Omental fat pad (tissue), 4 donors: ENCODE data around the gene FGGY. TPM values are rescaled to one million over a fixed set of nuclear protein-coding genes. Genes with fewer than 3 reads are reported as not detected.
"Not testable (repeated sequence)": the region's sequence is repeated elsewhere in the genome, so short reads cannot be mapped to it uniquely, and the experiment has no call there.

Experiments
- ATAC-seq: fragments of 150-250 bp; one replicate; pipeline ENCODE4 v1.9.1; 2016; ENCODE audit warnings: mild to moderate bottlenecking, moderate library complexity; ENCODE audit not compliant: low FRiP score
- DNase-seq: peaks from one replicate; pipeline ENCODE4 v3.0.0-alpha.2; 2019; ENCODE audit warnings: low spot score
- total RNA-seq, 4 donors: library from RNA; depleted of rRNA; stranded (reverse); fragments of >200 nt; gene quantifications; one replicate each; pipeline ENCODE4 v1.1.0, GENCODE V29; 2016
- TF ChIP-seq, protein P1 (sequence below), 3 donors: fragments of 450-650 bp; IDR thresholded peaks; one replicate each; pipeline ENCODE4 v1.5.1; 2016 to 2017; ENCODE audit warnings: antibody characterized with exemption in 3 of 3, mild to moderate bottlenecking in 3 of 3, moderate library complexity in 2 of 3

The FGGY gene
- total RNA-seq, 4 donors from 2014 or later = 4.9 to 20.6 (median 10.7) TPM

DNA sequence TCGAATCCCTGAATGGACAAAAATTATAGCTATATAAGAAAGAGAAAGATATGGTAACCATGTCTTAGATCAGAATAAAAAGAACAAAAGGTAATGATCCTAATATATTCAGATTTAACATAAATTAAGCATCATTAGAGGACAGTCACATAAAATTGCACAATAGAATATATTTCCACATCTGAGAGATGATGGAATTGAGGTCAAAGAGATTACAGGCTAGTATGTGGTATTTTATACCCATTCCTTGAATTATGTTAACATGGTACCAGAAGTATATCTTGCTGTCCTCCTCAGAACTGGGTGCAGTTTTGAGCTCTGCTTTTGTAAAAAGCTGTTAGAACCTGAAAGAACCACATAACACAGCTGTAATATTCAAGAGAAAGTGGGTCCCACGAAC, 272.3 kb downstream of the FGGY start:
- no peak for DNase-seq
- no peak for ATAC-seq
- TF ChIP-seq, protein P1, sequence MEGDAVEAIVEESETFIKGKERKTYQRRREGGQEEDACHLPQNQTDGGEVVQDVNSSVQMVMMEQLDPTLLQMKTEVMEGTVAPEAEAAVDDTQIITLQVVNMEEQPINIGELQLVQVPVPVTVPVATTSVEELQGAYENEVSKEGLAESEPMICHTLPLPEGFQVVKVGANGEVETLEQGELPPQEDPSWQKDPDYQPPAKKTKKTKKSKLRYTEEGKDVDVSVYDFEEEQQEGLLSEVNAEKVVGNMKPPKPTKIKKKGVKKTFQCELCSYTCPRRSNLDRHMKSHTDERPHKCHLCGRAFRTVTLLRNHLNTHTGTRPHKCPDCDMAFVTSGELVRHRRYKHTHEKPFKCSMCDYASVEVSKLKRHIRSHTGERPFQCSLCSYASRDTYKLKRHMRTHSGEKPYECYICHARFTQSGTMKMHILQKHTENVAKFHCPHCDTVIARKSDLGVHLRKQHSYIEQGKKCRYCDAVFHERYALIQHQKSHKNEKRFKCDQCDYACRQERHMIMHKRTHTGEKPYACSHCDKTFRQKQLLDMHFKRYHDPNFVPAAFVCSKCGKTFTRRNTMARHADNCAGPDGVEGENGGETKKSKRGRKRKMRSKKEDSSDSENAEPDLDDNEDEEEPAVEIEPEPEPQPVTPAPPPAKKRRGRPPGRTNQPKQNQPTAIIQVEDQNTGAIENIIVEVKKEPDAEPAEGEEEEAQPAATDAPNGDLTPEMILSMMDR (IDR thresholded peaks at IDR 0.05) = no peak

DNA sequence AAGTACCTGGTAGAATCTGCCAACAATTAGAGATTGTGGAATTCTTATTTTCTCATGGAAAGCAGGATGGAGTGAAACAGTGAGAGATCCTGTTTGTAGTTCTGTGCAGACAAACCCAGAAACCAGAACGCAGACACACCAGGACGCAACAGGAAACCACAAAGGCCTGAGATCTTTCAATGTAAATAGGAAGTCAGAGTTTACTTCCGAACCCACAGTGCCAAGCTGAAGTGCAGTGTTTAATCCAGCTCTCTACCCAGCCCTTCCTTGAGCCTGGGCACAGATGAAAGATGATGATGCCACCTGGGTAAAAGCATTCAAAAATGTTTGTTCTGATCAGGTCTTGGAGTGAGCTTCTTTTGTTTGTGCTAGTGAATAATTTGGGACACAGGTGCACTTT, 273.6 kb downstream of the FGGY start:
- TF ChIP-seq, protein P1 (IDR thresholded peaks at IDR 0.05) = no peak
- DNase-seq (no peak), ATAC-seq (no peak)

DNA sequence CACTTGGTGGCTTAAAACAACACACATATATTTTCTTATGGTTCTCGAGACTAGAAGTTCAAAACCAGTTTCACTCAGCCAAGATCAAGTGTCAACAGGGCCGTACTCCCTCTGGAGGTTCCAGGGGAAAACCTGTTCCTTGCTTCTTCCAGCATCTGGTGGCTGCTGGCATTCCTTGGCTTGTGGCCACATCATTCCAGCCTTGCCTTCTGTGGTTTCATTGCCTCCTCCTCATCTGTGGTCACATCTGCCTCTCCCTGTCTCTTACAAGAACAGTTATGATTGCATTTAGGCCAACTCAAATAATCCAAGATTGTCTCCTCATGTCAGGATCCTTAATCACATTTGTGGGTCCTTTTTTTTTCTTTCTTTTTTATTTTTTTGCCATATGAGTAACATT, 277.2 kb downstream of the FGGY start:
- TF ChIP-seq, protein P1 (IDR thresholded peaks at IDR 0.05) = no peak
- no peak for ATAC-seq
- no peak for DNase-seq

DNA sequence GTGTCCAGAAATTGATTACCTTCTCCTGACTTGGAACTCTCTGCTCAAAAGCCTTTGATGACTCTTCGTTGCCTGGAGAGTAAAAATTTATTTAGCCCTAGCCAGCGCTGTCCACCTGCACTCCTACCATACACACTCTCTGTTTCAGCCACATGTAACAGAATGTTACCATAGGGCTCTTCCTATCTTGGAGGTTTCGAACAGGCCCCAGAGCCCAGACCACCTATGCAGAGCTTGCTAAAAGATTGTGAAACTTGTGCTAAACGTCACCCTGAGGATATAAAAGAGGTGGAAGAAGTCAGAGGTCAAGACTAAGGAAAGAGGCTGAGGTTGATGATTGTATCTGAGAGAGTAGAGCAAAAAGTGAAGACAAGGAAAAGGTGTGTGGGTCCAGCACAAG, 280.9 kb downstream of the FGGY start:
- no peak for ATAC-seq
- no peak for DNase-seq
- TF ChIP-seq, protein P1 (IDR thresholded peaks at IDR 0.05) = no peak

DNA sequence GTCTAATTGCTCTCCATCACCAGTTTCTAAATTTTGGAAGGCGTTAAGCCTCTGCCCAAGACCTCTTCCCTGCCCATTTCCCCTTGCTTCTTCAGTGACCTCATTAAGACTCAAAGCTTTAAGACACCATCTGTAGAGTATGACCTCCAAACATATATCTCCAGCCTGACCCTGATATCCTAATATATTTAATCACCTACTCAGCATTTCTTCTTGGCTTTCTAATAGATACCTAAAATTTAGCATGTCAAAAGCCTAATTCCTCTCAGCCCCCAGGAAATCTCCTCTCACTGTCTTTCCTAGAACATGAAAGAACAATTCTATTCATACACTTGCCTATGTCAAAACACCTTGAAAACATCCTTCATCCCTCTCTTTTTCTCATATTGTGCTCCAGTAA, 282.3 kb downstream of the FGGY start:
- no peak for DNase-seq

DNA sequence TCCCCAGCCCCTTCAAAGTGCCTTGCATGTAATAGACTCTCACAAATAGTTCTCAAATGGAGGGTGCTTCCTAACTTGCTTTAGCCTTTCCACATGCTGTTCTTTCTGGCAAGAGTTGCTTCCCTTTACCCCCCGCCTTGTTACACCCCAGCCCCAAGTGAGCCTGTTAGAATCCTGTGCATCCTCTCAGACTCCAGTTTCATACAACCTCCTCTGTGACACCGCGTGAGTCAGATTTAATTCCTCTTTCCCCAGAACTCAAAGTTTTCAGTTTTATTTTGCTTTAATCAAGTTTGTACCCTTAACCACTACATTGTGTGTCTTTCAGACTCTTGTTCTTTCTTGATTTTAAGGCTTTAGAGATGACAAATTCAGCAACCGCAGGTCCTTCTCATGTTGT, 283.4 kb downstream of the FGGY start:
- no peak for DNase-seq
- ATAC-seq = no peak
- TF ChIP-seq, protein P1 (IDR thresholded peaks at IDR 0.05) = no peak

More for the DNA sequence above, 282.3 kb downstream of the FGGY start:
- ATAC-seq = no peak
- TF ChIP-seq, protein P1 (IDR thresholded peaks at IDR 0.05) = no peak

DNA sequence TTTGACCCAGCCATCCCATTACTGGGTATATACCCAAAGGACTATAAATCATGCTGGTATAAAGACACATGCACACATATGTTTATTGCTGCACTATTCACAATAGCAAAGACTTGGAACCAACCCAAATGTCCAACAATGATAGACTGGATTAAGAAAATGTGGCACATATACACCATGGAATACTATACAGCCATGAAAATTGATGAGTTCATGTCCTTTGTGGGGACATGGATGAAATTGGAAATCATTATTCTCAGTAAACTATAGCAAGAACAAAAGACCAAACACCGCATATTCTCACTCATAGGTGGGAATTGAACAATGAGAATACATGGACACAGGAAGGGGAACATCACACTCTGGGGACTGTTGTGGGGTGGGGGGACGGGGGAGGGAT, 295.5 kb downstream of the FGGY start:
- not testable (repeated sequence) for ATAC-seq, DNase-seq

DNA sequence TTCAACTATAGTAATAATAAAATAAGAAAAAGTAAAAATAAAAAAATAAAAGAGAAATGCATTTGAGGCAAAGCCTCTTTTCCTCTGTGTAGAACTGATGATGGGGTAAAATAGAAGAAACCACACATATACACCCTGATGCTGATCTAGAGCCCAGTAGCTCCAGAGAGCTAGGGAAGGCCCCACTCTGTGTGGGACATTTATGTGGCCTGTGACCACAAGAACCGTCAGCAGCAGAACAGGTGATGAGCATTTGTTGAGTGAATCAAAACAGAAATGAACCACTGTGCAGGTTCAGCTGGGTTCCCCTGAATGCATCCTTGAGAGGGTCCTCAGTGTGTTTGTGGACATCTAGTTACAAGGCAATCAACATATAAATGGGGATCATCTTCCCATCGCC, 296.0 kb downstream of the FGGY start:
- no peak for DNase-seq

More for the DNA sequence above, 296.0 kb downstream of the FGGY start:
- TF ChIP-seq, protein P1 (IDR thresholded peaks at IDR 0.05) = no peak
- no peak for ATAC-seq
